ENCODE results near the gene GABRG1. TPM values are rescaled to one million over a fixed set of nuclear protein-coding genes. Genes with fewer than 3 reads are reported as not detected.

Gene GABRG1
- not detected in 2 replicates for total RNA-seq (2014; rRNA removed)
- Bru-seq, nascent RNA: percentile 6 among the genes with signal in this experiment
- BruChase-seq, experiment 1, labeled RNA remaining after a 6-hour chase: percentile 6 among the genes with signal in this experiment
- BruChase-seq, experiment 2, labeled RNA remaining after a 2-hour chase: percentile 9 among the genes with signal in this experiment
- long read RNA-seq: 0 reads

DNA sequence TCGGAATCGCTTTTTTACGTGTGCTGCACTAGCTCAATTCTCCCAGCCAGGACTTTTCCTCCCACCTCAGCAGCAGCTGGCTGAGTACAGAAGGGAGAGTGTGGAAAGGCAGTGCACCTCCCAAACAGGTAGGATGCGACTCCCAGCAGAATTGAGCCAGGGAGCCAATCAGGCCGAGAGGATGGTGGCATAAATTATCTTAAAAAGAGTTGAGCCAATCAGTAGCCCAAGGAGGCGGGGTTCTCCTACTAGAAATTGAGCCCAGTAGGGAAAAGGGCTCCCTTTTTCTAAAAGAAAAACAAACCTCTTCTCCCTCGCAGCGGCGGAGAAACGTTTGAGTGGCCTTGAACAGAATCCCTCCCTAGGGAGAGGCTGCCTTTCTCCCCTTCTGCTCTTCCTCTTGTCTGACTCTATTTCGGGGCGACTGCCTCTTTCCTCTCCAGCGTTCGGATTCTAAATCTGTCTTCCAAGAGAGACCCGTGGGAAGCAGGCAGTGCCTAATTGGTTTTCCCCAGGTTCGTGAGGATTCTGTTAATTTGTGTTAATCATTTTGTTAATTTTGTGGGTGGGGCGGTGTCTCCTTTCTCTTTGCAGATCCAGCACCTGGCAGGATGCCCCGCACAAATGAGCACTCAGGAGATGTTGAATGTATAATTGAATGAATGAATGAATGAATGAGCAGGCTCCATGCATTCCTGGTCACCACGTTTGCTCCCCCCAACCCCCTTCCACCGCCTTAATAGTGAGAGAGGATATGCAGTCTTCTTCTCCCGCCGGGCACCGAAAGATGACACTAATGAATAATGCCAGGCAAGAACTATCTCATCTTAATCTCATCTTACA, at the start of gene GABRG1:
GABRG1 (minus strand) TSS at position 142 of the 843 bp plus-strand sequence; CDS start at position 1, 141 bp downstream.
- Histone ChIP-seq H3K9ac (ENCODE audit: low read length) (no peak within 1 kb of the TSS), H3F3A (ENCODE audit: low read length, unreplicated experiment) (no peaks in the 10 kb centered on the region), H3K4me2 (ENCODE audit: low read length) (no peak within 1 kb of the TSS), H2AFZ (ENCODE audit: low read length) (no peak within 1 kb of the TSS), H3K27me3 (ENCODE audit: low read length) (0 out of 2 replicates have a peak, but pooled peaks cover 11% of the 10 kb centered on the region), H3K9me2 (replicated peaks; ENCODE audit: low read length) (no peaks in the 10 kb centered on the region), H3K4me3 (ENCODE audit: low read length) (no peak within 1 kb of the TSS), H3K79me2 (ENCODE audit: low read length) (no peaks in the 10 kb centered on the region), H3K36me3 (ENCODE audit: low read depth, low read length) (no peaks in the 10 kb centered on the region), H4K20me1 (ENCODE audit: low read length) (no peaks in the 10 kb centered on the region), H3K4me1 (ENCODE audit: insufficient read depth, low read length) (no peaks in the 10 kb centered on the region), H3K27ac (ENCODE audit: low read length) (no peak within 1 kb of the TSS), H3K9me3 (ENCODE audit: low read length) (no peaks in the 10 kb centered on the region)
- BruUV-seq (replicated peaks): no TSS peak
- POLR2A ChIA-PET (ENCODE audit: unreplicated experiment): no interaction called here
- TF ChIP-seq EZH2 (IDR thresholded peaks at IDR 0.05; ENCODE audit: low read length, unreplicated experiment): no peak
- TF ChIP-seq EZH2phosphoT487 (IDR thresholded peaks at IDR 0.05; ENCODE audit: borderline replicate concordance, low read length): no peak
- TF ChIP-seq, protein P1, sequence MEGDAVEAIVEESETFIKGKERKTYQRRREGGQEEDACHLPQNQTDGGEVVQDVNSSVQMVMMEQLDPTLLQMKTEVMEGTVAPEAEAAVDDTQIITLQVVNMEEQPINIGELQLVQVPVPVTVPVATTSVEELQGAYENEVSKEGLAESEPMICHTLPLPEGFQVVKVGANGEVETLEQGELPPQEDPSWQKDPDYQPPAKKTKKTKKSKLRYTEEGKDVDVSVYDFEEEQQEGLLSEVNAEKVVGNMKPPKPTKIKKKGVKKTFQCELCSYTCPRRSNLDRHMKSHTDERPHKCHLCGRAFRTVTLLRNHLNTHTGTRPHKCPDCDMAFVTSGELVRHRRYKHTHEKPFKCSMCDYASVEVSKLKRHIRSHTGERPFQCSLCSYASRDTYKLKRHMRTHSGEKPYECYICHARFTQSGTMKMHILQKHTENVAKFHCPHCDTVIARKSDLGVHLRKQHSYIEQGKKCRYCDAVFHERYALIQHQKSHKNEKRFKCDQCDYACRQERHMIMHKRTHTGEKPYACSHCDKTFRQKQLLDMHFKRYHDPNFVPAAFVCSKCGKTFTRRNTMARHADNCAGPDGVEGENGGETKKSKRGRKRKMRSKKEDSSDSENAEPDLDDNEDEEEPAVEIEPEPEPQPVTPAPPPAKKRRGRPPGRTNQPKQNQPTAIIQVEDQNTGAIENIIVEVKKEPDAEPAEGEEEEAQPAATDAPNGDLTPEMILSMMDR (conservative IDR thresholded peaks at IDR 0.05; ENCODE audit: low read depth, low read length): no peak
- CTCF ChIA-PET: no interaction called here
- ATAC-seq (no peak), DNase-seq (no peak)
- intact Hi-C loops (cut with micrococcal nuclease): no loop called here

DNA sequence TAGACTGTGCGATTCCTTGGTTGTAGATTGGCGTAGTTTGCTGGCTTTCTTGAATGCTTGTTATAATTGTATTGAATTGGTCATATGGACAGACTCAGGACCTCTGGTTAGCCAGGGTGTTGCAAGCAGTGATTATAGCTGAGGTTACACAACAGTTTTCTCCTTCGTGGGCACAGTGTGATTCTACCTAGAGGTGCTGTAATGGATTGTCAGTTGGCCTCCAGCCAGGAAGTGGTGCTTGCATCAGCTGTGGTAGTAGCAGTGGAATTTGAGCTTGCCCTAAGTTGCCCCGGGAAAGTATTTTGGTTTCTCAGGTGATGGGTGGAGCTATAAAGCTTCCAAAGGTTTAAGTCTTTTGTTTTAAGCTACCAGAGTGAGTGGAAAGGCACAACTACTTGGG, 23.1 kb upstream of the GABRG1 start:
- Histone ChIP-seq H3K4me2 (ENCODE audit: low read length) (no peak overlapping the region), H3K36me3 (ENCODE audit: low read depth, low read length) (no peaks in the 10 kb centered on the region), H3K9me2 (replicated peaks; ENCODE audit: low read length) (no peaks in the 10 kb centered on the region), H2AFZ (ENCODE audit: low read length) (no peak overlapping the region), H3K27me3 (ENCODE audit: low read length) (no peaks in the 10 kb centered on the region), H3K27ac (ENCODE audit: low read length) (no peak overlapping the region), H3K4me1 (ENCODE audit: insufficient read depth, low read length) (no peaks in the 10 kb centered on the region), H3F3A (ENCODE audit: low read length, unreplicated experiment) (no peaks in the 10 kb centered on the region), H4K20me1 (ENCODE audit: low read length) (no peaks in the 10 kb centered on the region), H3K4me3 (ENCODE audit: low read length) (no peak overlapping the region), H3K79me2 (ENCODE audit: low read length) (no peaks in the 10 kb centered on the region), H3K9me3 (ENCODE audit: low read length) (no peaks in the 10 kb centered on the region), H3K9ac (ENCODE audit: low read length) (no peak overlapping the region)
- ATAC-seq (no peak), DNase-seq (no peak)
- no TSS peak for BruUV-seq (replicated peaks)
- intact Hi-C loops (cut with micrococcal nuclease): no loop called here
- POLR2A ChIA-PET (ENCODE audit: unreplicated experiment): no interaction called here
- CTCF ChIA-PET: no interaction called here
- TF ChIP-seq, protein P1 (conservative IDR thresholded peaks at IDR 0.05; ENCODE audit: low read depth, low read length): no peak
- no peak for TF ChIP-seq EZH2 (IDR thresholded peaks at IDR 0.05; ENCODE audit: low read length, unreplicated experiment)
- TF ChIP-seq EZH2phosphoT487 (IDR thresholded peaks at IDR 0.05; ENCODE audit: borderline replicate concordance, low read length): no peak
